Measurements from ENCODE around the gene GOLGA3.
"Not testable (repeated sequence)": the region's sequence is repeated elsewhere in the genome, so short reads cannot be mapped to it uniquely, and the experiment has no call there.

GOLGA3 gene

GRCh38 chr12:132851465-132851864, 22.8 kb upstream of the GOLGA3 start:
- no peak for TF ChIP-seq CTCF (IDR thresholded peaks at IDR 0.05; ENCODE audit: extremely low read depth, missing control alignments)
- no peak for DNase-seq (ENCODE audit: low spot score)

GRCh38 chr12:132850291-132850690, 21.6 kb upstream of the GOLGA3 start:
- TF ChIP-seq CTCF (IDR thresholded peaks at IDR 0.05; ENCODE audit: extremely low read depth, missing control alignments), result no peak
- no peak for DNase-seq (ENCODE audit: low spot score)

DNA sequence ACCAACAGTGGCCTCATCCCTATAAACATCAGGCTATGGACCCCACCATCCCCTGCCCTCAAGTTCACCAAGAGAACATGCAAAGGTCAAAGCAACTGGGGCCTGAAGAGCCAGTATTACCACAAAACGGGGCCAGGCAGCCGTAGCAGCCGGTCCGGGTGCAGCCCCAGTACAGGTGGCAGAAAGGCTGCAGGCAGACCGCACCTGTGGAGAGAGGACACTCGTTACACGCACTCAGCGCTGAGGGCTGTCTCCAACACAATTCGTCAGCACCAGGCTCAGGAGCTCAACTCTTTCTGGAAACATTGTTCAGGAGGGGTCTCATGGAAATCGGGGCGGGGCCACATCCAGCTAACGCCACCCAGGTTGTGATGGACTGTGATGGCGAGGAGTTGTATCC, 19.9 kb upstream of the GOLGA3 start:
- DNase-seq (ENCODE audit: low spot score), result no peak

DNA sequence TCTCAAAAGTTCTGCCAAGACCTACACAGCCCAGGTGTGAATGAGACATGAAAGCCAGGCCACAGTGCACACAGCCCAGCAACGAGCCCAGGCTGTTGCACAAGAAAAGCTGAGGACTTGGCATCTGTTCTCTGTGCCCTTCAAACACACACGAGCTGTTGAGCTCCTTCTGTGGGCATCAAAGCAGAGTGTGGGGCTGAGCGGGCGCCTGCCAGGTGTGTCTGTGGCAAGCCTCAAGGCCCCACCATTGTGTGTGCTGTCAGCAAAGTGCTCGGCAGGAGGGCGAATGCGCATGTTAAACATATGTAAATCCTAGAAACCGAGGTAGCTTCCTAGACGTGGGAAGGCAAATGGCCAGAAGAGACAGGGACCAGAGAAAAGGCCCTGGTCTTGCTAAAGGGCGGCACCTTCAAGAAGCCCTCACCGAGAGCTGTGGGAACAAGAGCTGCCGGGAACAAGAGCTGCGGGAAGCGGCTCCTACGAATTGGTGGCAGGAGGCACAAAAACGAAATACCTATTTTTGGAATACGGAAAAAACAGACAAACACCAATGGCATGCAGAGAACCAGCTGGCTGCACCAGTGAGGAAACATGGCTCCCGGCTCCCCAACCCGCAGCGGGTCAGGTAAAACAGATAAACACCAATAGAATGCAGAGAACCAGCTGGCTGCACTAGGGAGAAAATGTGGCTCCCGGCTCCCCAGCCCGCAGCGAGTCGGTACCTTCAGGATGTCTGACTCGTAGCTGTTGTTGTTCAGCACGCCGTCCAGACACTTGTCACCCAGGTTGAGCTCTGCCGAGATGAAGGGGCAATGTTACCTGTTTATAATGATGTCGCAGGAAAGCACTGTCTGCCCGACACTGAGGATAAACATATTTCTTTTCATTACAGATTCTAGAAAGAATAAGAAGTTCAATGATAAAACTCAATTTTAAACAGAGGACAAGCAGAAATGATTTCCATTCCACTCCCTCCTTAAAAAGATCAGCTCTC, 19.0 kb upstream of the GOLGA3 start:
- TF ChIP-seq CTCF (IDR thresholded peaks at IDR 0.05; ENCODE audit: extremely low read depth, missing control alignments), result no peak
- DNase-seq (ENCODE audit: low spot score), result no peak

More for the DNA sequence above, 19.9 kb upstream of the GOLGA3 start:
- no peak for TF ChIP-seq CTCF (IDR thresholded peaks at IDR 0.05; ENCODE audit: extremely low read depth, missing control alignments)

DNA sequence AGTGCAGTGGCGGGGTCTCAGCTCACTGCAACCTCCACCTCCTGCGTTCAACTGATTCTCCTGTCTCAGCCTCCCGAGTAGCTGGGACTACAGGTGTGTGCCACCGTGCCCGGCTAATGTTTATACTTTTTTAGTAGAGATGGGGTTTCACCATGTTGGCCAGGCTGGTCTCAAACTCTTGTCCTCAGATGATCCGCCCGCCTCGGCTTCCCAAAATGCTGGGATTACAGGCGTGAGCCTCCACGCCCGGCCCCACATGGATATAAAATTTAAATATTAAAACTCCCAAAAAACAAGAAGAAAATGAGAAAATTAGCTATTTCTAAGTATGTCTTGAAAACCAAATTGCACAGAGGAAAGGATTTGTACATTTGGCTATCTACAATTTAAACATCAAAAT, 16.0 kb upstream of the GOLGA3 start:
- DNase-seq (ENCODE audit: low spot score), result not testable (repeated sequence)

- no peak for TF ChIP-seq CTCF (IDR thresholded peaks at IDR 0.05; ENCODE audit: extremely low read depth, missing control alignments)
- DNase-seq (ENCODE audit: low spot score), result no peak
These were observed 13.9 kb upstream of the GOLGA3 start for GRCh38 chr12:132842449-132843045.

GRCh38 chr12:132841151-132841550, 12.5 kb upstream of the GOLGA3 start:
- no peak for DNase-seq (ENCODE audit: low spot score)
- TF ChIP-seq CTCF (IDR thresholded peaks at IDR 0.05; ENCODE audit: extremely low read depth, missing control alignments), result no peak
